Measurements from ENCODE around the gene TDRD5.

TDRD5 gene, protein sequence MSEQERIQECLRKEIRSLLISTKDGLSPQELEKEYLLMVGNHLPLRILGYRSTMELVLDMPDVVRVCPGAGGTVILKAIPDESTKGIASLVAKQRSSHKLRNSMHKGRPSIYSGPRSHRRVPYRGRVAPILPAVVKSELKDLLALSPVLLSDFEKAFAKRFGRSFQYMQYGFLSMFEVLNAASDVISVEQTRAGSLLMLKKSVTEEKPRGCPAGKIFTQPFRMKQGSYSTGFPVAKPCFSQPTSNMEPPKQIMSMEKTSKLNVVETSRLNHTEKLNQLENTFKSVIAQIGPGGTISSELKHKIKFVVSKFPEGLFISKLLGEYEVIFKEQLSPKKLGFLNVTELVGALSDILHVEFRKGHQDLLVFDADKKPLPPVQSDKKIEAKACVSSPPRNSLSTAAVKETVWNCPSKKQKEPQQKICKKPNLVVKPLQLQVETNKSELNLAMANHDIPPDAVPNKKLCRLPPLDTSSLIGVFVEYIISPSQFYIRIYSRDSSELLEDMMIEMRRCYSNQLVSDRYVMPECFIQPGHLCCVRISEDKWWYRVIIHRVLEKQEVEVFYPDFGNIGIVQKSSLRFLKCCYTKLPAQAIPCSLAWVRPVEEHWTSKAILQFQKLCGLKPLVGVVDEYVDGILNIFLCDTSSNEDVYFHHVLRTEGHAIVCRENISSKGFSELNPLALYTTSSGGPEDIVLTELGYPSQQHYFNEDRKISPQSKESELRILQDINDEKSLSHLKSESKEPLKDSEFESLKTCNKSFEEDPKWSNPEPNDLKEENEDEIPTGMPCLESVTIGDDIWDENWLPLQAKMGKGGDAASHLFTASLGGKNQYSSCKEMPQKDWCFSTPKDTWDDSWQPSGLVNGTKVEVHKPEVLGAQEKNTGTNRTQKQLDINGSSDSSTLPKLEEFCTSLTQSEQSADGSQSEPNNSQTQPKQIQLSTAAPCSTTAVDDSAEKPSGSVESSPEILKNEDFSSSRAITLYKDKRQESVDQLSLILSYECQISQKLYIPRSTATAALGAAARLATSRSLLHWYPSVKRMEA

GRCh38 chr1:179591592-179592580, at the start of gene TDRD5:
TDRD5 (plus strand) TSS chr1:179591832; CDS start chr1:179592616, 784 bp downstream.
- no peak for DNase-seq (ENCODE audit: low read depth)

- no peak for DNase-seq (ENCODE audit: low read depth)
These were observed 46.3 kb upstream of the TDRD5 start for GRCh38 chr1:179545321-179545720.

DNA sequence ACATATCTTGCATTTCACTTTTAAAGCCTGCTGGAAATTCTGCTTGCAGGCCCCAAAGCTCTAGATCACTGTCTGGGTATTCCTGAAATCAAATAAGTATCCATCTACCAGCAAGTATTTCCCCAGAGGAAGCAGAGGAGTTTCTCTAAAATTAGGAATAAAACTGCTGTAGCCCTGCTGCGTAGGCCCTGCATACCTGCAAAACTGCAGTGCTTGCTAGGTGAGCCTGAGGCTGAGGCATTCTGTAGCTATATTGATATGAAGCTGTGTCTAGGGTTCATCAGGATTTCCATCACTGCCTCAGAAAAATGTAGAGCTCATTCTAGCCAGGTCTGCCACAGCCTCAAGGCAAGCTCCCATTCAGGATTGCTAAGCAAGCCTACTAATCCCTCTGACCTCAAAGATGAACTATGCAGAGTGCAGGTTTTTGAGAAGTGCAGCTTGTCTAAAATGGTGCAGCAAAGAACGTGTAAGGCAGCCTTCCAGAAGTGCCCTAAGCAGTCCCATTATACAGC, 44.6 kb upstream of the TDRD5 start:
- DNase-seq (ENCODE audit: low read depth): no peak

- DNase-seq (ENCODE audit: low read depth): no peak
These were observed 42.8 kb upstream of the TDRD5 start for GRCh38 chr1:179548666-179549367.

- DNase-seq (ENCODE audit: low read depth): no peak
These were observed 42.3 kb upstream of the TDRD5 start for GRCh38 chr1:179549368-179549700.

DNA sequence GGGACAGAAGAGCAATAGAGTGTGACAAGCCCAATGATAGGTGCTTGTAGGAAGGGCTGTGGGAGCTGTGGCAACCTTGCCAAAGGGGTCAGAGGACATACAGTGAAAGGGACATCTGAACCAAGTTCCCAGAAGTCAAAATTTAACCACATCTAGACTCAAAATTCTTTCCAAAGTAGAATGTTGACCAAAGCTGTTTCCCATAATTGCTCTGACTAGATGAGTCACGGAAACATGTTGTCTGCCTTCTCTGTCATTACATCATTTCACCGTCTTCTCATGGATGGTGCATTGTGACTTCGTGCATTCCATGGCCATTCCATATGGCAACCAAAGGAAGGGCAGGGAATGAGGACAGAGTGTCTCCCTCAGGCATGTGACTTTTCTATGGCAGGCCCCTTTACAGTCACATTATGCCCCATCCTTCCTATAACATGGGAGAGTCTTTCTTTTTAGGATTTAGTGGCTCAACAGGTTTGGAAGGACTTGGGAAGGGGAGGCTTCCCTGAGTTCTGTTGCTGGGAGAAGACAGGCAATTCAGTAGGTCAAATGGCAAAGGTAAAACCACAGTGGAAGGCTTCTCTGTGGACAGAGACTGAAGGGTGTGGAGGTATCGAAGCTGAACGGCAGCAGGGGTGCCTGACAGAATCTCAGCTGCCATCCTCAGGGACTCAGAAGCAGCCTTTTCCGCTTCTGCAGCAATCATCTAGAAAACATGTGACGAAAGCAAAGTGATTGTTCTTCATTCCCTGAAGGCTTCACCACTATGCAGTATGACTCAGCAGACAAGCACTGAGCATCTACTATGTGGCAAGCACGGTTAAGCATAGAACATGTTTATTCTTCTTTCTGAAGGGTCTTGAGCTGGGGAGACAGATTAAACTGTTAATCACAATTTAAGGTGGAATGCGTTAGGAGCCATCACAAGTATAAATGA, 40.6 kb upstream of the TDRD5 start:
- DNase-seq (ENCODE audit: low read depth): no peak

GRCh38 chr1:179554427-179554826, 37.2 kb upstream of the TDRD5 start:
- DNase-seq (ENCODE audit: low read depth): no peak

DNA sequence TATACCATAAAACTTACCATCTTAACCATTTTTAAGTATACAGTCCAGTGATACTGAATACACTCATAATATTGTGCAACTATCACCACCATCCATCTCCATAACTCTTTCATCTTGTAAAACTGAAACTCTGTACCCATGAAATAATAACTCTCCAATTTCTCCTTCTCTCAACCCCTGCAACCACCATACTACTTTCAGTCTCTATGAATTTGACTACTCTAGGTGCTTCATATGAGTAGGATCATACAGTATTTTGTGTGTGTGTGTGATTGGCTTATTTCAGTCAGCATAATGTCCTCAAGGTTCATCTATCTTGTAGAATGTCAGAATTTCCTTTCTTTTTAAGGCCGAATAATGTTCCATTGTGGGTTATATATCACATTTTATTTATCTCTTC, 33.6 kb upstream of the TDRD5 start:
- DNase-seq (ENCODE audit: low read depth): no peak

DNA sequence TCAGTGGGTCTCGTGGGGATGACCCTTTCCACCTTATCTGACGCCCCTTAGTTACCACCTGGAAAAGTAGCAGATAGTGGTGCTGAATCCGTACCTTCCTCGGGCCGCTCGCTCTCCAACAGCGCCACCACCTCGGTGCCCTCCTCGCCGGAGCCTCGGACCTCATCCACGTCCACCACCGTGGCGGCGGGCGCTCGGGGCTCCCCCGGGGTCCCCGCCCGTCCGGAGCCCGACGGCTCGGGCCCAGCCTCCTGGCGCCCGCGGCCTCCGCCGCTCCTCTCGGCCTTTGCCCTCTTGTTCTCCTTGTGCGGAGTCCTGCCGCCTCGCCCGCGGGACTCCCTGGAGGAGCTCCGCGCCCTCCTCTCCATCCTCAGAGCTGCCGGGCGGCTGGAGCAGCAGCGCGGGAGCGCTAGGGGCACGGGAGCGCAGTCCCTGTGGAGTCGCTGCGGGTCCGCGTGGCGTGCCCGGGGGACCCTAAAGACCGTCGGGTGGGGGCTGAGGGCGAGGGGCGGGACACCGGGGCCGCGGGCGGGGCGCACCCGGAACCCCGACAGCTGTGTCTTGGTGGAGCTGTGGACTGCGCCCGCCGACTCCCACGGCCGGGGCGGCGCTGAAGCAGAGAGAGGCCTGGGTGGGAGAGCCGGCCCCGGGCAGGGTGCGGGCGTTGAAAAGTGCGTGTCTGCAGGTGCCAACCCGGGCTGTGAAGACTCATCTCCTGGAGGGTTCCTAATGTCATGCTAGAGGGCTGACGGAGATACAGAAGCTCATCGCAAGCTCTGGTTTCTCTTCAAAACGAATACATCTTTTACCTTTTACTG, 15.9 kb upstream of the TDRD5 start, which contains the start of gene NPHS2:
Gene NPHS2 (minus strand): TSS at position 452 of the 818 bp plus-strand sequence. CDS start 84 bp downstream, at position 368.
- DNase-seq (ENCODE audit: low read depth): no peak

GRCh38 chr1:179576509-179576908, 15.1 kb upstream of the TDRD5 start:
- DNase-seq (ENCODE audit: low read depth): no peak

GRCh38 chr1:179583771-179584320, 7.8 kb upstream of the TDRD5 start:
- DNase-seq (ENCODE audit: low read depth): no peak

DNA sequence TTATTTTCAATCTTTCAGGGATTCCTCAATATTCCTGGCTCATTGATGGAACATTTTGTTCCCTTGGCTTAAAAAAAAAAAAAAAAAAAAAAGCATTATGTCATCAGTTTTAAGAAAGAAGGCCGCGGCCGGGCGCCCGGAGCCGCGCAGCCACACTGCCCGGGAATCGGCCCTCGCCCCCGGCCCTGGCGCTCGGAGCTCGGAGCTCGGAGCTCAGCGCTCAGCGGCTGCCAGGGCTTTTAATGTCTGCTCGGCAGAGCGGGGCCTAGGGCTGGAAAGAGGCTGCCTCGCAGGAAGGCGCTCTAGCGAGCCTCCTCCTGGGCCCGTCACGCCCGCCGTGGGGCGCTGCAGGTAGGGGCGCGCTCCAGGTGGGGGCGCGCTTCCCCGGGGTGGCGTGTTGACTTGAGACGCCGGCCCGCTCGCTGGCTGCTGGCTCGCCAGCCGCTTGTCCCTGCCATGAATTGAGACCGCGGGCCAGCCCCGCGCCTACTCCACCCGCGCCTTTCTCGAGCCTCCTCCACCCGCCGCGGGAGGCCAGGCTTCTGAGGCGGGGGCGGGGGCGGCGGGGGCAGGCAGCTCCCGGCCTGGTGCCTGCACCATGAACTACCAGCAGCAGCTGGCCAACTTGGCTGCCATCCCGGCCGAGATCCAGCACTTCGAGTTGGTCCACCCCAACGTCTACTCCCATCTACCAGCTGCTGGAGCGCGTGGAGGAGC, 5.4 kb upstream of the TDRD5 start:
- DNase-seq (ENCODE audit: low read depth): no peak

DNA sequence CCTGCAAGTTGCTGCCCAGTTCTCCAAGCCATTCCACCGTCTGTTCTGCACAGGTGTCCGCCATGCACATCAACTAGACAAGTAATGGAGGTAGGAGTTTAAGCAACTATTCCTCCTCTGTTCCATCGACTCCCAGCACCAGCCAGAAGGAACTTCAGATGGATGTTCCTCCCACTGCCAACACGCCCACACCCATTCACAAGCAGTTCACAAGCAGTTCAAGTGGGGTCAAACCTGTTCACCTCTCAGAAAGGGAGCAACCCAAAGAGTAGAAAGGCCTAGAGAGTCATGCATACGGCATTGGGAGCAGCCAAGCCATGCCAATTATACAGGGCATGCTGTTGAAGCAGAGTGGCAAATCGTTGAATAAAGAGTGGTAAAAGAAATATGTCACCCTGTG, 4.3 kb upstream of the TDRD5 start:
- DNase-seq (ENCODE audit: low read depth): no peak

- DNase-seq (ENCODE audit: low read depth): no peak
These were observed 3.1 kb upstream of the TDRD5 start for GRCh38 chr1:179588425-179589024.

DNA sequence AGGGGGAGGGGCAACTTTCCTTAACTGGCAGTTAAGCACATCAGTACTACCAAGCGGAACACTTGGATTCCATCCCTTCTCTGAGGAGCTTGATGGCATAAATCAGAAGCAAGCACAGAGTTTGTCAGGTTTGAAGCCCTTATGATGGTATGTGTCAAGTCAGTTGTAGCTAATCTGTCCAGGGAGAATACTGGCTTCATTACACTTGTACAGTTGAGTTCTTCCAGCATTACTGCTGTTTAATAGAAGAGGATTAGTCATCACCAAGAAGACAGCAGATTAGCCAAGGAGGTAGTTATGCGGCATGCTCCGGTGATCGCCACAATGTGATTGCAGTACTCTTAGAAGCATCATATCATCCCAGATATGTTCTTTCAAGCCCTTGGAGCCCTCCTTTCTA, 2.1 kb upstream of the TDRD5 start:
- DNase-seq (ENCODE audit: low read depth): no peak

DNA sequence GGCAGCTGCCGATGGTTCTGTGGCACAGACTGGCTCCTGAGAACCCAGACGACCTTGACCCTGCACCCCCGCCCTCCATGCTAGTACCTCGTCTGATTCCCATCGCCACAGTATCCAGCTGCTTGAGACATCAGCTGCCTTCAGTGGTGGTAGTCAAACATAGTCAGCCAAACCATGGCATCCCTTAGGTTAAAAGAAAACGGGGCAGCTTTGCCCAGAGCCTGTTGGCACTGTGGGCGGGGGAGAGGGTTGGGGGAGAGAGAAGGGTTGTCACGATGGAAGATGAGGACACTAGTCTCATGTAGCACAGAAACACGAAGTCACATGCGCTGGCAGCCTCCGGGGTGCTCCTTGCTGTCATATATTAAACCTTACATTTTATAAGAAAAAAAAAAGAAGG, 961 bp upstream of the TDRD5 start:
- no peak for DNase-seq (ENCODE audit: low read depth)

GRCh38 chr1:179591253-179591591, 410 bp upstream of the TDRD5 start:
- DNase-seq (ENCODE audit: low read depth): no peak
